Measurements from ENCODE around the gene PRODH.
A peak's percentile ranks its signal among the peaks of the same experiment; 100 is the strongest.
"Not testable (repeated sequence)": the region's sequence is repeated elsewhere in the genome, so short reads cannot be mapped to it uniquely, and the experiment has no call there.

PRODH gene

DNA sequence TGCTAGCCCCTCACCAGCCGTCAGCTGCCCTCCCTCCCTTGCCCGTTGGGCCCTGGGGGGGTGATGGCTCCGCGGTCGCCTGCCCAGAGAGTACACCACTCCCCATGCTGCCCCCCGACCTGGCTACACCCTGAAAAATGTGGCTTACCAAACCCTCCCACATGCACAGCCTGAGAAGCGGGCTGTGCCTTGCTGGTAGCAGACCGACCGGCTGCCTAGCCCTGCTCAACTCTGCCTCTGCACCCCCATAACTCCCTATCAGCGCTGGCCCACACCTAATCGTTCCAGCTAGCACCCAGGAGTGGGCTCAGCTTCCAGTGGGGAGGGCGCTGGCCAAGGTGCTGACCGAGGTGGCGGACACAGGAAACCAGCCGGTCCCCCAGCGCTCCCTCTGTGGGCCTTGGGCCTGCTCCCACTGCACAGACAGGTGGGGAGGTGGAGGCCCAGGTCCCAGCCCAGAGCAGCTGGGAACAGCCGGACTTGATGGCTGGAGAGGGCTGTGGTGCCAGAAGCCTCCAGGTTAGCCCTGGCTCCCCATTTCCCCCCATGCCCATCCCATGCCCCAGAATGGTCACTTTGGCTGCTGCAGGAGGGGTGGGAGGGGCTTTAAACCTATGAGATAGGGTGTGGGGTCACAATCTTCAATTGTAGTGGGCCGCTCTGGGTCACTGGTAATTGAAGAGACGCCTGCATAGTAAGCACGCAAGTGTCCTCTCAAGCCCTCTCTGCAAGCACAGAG is 32.1 kb upstream of the PRODH start:
- DNase-seq (ENCODE audit: low read depth): no peak

DNA sequence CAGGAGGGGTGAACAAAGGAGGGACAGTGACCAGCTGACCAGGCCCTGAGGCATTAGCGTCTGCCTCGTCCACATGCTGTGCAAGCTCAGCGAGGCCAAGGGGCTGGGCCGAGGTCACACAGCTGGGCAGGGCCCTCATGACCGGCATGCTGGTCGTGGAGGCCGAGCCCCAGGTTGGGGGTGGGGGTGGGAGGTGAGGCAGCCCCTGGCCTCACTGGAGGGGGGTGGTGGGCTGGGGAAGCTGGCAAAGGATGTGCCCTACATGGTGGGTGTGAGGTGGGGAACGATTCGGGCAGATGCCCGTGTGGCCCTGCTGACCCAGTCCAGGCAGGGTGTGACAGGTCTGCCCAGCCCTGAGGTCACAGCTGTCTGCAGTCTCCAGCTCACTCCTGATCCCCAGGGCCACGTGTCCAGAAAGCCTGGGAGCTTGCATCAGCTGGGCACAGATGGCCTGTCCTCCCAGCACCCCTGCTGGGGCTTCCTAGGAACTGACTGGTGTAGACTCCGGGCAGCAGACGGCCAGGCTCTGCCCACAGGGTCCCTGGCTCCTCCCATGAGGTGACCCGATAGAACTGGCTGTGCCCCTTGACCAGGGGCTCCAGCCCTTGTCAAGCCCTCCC is 31.4 kb upstream of the PRODH start:
- DNase-seq (ENCODE audit: low read depth): peak; percentile 3

DNA sequence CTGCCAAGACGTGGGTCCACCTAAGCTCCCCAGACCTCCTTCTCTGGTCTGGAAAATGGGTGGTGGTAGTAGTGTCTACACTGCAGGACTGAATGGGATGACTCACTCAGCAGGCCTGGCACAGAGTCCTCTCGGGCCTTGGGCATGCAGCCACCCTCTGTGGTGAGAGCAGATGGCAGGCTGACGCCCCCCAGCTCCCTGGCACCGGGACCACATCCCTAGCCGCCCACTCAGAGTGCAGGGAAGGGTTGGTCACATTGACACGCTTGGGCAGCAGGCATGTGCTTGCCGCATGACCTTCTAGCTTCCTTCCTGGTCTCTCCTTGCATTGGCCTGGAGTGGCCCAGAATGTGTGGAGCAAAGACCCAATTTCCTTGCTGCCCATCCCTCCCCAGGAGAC is 30.7 kb upstream of the PRODH start:
- DNase-seq (ENCODE audit: low read depth): no peak

DNA sequence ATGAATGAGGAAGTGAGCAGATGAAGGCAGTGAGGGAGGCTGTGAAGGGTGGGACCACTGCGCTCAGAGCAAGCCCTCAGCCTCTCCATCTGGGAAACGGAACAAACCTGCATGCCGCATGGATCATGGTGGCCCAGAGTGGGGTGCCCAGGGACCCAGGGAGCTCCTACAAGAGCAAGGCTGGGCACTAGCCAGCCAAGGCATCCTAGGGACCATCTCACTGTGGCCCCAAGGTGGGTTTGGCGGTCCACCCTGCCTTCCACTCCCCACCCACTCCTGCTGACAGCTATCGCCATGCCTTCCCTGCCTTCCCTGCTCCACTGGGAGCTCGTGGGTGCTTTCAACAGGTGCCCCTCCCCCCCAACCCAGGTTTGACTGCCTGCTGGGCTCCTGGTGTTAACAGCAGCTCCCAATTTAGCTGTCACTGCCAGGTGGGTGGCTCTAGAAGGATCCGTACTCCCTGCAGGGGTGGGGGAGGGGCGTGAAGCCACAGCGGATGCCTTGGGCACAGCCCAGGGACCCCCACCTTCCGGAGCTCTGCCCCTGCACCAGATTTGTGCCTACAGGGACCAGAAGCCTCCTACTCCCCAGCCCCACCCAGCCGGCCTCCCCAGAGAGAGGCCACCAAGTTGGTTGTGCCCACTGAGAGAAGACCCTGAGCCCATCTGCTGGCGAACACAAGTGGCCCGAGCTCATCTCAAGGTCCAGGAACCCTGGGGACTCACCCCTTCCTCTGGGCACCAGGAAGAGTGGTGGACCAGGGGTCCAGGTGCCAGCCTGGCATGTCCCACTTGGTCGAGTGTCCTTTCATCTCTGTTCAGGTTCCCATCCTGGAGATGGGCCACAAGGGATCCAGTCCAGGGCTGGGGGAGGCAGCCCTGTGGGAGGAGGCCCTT is 29.7 kb upstream of the PRODH start:
- DNase-seq (ENCODE audit: low read depth): no peak

DNA sequence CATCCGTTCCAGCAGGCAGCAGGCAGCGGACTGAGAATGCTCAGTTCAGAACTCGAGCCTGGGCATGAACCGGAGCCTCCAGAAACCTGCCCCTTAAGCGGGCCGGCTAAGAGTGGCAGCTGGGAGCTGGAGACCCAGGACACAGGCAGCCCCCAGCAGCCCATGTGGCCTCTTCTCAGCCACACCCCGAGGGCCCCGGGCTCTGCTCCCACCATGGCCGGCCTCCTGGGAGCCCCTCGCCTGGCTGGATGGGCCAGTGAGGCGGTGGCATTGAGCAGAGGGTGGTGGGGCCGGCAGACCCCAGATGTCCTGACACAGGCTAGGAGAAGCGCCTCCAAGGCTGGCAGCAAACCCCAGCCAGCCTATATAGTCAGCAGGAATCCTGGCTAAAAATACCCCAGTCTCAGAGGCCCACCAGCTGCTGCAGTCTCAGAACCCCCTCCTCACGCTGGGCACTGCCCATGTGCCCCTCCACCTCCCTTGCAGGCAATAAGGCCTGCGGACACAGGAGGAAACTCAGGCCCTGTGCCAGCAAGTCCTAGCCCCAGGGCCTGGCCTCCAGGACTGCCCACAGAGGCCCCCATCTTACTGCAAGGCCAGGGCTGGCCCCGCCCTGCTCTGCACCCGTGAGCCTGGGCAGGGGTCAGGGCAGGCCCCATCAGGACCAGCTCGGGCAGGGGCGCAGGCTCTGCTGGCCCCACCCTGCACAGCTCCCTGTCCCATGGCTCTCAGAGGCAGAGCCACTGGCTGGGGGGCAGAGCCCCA is 28.6 kb upstream of the PRODH start:
- not testable (repeated sequence) for DNase-seq (ENCODE audit: low read depth)

DNA sequence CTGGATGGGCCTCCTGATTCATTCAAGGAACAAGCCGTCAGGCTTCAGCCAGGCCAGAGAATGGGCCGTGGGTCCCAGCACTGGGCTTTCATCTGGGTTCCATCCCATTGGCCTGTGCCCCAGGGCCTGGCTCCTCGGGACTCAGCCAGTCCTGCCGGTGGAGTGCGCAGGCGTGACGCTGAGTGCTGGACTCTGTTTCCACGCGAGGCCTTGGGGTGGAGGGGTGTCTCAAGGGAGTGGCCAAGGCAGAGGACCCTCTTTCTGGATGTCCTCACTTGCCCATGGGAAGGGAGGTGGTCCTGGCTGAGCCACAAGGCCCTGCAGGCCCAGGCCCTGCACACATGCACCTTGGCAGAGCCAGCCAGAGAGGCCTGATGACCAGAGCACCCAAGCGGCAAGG is 28.0 kb upstream of the PRODH start:
- DNase-seq (ENCODE audit: low read depth): not testable (repeated sequence)

DNA sequence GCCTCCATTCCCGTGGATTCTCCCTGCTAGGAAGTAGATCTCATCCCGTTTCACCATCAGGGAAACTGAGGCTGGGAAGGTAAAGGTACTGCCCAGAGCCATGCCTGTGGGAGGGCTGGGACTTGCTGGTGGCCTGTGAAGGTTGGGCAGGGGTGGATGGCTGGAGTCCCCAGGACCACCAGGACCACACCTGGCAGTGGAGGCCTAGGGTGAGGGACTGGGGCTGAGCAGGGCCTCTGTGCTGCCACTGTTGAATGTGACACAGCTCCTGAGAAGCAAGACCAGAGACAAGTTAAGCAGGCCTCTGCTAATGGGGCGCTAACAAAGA is 26.2 kb upstream of the PRODH start:
- DNase-seq (ENCODE audit: low read depth): no peak

DNA sequence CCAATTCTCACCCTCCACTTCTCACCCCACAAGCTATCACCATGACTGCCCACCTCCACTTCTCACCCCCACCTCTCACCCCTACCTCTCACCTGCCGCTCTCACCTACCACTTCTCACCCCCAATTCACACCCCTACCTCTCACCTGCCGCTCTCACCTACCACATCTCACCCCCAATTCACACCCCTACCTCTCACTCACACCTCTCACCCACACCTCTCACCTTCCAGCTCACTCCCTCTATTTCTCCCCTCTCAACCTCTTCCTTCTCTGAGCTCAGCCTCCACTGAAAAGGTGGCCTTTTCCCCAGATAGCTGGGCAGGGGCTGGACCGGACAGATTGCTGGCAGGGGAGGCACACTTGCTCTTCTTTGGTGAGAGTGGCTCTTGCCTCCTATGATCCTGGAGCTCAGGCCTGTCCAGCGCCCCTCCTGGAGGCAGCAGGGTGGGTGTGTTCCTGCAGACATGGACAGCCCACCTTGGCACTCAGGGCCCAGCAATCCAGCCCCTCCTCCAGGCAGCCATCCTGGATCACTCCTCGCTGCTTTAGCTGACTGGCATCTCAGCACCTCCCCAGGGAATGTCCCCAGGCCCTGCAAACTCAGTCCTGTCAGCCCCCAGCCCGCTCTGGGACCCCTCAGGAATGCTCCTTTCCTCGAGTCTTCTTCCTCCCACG is 25.7 kb upstream of the PRODH start:
- not testable (repeated sequence) for DNase-seq (ENCODE audit: low read depth)

DNA sequence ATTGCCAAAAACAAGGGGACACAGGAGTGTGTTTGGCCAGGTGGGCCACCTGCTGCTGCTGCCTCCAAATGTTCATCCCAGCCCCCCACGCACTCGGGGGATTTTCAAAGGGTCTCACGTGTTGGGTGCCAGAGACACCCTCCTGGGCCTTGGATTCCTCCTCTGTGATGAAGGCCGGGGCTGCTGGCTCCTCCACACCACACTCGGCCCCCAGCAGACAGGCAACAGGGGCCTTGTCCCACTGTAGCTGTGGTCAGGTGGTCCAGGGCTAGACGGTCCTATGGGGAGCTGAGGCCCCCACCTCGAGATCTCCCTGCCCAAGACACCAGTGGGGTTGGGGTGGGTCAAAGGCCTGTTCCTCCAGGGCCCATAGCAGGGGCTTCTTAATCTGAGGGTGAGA is 25.1 kb upstream of the PRODH start:
- DNase-seq (ENCODE audit: low read depth): not testable (repeated sequence)

DNA sequence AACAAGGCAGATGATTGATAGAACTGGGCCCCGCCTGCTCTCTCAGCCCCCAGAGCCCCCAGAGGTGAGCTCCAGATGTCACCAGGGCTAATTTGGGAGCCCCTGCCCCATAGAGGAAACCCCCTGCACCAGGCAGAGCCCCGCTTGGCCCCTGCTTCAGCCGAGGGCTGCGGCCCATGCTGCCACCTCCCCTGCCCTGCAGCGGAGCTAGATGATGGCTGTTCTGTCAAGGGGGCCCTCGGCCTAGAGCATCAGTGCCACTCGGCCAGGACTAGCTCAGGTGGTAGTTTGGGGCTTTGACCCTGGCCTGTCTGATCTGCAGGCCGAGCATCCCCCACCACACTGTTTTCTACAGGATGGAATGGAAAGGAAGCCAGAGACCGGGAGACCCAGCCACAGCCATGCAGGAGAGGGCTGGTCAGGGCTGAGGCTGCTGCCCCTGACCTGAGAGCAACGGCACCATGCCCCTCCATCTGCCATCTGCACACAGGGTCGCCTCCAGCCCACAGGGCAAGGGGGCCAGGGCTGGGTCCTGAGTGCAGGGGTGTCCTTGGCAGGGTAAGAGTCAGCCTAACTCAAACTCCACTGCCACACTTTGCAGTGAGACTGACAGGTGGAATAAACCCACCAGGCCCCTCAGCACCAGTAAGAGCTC is 24.2 kb upstream of the PRODH start:
- not testable (repeated sequence) for DNase-seq (ENCODE audit: low read depth)

DNA sequence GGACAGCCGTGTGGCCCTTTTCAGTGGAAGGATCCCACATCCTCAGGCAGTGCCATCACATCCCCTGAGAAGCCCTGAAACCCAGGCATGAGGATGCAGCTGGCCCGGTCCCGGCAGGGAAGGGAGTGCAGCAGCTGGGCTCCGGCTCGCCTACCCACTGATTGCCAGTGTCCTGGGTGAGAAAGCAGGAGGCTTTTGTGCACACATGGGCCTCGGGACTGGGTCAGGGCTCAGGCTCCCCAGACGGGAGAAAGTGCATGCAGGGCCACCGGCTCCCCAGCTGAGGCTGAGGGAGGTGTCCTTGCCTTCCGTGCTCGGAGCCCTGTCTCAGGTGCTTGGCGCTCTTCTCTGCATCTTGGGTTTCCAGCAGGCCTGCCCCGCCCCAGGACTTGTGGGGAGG is 23.6 kb upstream of the PRODH start:
- DNase-seq (ENCODE audit: low read depth): not testable (repeated sequence)

DNA sequence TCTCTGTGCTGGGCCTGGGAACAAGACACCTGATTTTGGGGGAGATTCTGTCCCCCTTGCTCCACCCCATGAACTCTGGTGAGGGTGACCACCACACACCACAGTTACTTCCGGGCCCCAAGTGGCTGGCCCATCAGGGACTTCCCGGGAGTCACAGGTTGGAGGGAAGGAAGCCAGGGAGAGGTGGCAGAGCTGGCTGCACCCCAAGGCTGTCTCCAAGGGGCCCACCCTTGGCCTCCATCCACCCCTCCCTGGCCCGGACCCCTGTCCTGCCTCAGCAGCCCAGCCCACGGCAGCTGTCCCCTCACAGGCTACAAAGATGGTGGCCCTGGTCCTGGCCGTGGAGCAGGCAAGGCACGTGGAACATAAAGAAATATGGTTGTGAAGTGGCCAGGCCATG is 23.2 kb upstream of the PRODH start:
- not testable (repeated sequence) for DNase-seq (ENCODE audit: low read depth)

DNA sequence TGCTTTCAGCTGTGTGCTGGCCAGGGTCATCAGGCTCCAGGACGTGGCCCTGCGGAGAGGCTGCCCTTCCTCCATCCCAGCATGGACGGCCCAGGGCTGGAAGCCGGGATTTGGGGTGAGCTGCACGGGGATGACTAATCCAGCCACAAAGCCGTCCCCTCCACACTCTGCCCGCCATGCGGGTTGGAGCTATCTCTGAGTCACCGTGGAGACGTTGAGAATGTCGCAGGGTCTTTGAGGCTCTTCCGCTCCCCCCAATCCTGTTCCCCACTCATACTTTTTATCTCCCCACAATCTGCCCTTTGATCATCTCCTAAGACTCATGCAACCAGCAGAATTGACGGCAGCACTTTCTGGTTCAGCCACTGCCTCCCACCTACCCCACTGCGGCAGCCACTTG is 22.6 kb upstream of the PRODH start:
- DNase-seq (ENCODE audit: low read depth): not testable (repeated sequence)

DNA sequence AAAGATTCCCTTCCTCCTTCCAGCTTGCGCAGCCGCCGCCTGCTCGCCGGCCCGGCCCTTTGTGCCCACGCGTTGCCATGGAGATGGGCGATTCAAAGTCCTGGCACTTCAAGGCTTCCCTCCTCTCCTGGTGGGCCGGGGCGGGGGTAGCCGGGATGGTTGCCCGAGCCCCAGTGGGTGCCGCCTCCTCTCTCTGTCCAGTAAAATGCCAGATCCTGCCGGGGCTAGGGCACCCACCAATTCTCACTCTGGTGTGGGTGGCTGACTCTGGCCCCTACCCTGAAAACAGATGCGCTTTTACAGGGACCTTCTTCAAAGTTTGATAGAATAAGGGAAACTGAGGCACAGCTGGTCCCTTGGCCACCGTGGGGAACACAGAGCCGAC is 22.2 kb upstream of the PRODH start:
- not testable (repeated sequence) for DNase-seq (ENCODE audit: low read depth)

DNA sequence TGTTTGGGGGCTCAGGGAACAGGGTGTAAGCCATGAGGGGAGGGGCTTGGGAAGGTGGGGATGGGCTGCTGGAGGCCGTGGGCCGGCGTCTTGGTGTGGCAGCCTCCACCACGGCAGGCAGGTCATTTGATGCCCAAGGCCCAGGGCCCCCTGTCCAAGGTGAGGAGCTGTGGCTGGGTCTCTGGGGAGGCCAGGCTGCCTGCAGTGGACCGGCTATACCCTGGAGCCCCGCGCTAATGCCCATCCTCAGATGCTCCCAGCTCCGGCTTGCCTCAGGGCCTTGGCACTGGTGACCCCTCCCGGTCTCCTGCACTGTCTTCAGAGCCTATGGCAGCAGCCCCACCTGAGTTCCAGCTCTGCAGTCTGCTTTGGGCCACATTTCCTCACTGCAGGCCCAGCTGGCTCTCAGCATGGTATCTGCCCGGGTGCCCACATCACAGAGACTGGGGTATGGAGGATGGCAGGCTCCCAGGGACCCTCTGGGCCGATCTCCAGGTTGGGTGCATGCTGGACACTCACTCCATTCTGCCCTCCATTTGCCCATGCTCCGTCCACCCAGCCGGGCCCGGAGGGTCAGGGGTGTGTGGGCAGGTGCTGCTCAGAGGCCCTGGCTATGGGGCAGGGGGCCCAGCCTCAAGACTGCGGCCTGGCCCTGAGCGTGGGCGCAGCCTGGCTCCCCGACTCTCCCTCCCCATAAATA is 21.7 kb upstream of the PRODH start:
- DNase-seq (ENCODE audit: low read depth): not testable (repeated sequence)

DNA sequence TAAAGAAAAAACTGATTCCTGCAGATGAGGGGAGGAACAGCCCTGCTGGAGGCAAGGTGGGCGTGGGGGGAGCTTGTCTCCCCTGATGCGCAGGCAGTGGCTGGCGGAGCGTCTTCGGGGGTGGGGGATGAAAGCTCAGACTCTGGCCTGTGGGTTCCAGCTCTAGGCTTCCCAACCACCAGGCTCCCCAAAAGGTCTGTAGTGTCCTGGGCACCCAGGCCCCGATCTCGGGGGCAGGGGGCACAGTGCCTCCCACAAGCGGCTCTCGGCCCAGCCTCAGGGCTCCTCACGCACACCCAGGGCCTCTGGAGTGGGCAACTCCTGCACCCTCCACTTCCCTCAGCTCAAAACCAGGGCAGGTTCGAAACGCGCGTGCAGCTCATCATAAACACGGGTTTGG is 20.9 kb upstream of the PRODH start:
- not testable (repeated sequence) for DNase-seq (ENCODE audit: low read depth)

DNA sequence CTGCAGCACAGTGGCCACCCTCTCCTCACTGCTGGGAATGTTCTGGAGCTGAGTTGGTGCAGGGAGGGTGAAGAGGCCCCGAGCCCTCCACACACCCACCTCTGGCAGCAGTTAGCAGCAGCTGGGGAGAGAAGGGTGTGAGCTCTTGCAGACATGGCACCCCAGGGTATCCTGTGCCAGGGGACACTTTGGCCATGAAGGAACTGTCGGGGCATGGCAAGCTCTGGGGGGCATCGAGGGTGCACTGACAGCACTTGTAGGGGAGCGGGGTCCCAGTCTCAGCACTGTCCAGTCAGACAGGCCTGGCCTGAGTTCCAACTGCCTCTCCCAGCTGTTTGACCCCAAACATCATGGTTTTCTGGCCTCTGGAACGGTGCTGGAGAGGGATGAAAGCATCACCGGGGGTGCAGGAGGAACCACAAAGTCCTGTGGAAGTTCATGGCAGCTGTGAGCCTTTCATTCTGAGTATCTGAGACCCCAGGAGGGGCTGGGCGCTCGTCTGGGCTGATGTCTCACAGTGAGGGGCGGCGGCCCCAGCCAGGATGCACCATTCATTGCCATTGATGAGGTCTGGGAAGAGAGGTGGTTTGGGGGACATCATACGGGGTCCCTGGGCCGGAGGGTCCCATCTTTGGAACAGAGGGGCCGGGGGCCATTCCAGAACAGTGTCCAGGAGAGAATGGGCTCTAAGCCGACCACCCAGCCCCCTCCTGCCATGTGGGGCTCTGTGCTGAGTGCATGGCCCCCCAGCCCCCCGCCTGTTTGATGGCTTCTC is 20.2 kb upstream of the PRODH start:
- not testable (repeated sequence) for DNase-seq (ENCODE audit: low read depth)

DNA sequence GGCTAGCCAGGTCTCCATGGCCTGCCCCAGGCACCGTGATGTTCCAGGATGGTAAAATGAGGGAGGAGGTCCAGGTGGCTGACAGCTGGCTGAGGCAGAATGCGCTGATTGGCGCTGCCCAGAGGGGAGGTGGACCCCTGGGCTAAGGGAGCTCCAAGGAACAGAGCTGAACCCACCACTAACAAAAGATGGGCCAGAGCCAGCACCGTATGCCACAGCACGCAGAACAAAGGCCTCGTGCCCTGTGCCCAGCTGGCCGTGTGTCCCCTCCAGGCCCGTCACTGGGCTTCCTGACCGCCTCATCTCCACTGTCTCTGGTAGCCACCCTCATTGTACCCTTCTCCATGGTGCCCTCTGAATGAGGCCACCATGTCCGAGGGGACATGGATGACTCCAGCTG is 19.6 kb upstream of the PRODH start:
- no peak for DNase-seq (ENCODE audit: low read depth)

DNA sequence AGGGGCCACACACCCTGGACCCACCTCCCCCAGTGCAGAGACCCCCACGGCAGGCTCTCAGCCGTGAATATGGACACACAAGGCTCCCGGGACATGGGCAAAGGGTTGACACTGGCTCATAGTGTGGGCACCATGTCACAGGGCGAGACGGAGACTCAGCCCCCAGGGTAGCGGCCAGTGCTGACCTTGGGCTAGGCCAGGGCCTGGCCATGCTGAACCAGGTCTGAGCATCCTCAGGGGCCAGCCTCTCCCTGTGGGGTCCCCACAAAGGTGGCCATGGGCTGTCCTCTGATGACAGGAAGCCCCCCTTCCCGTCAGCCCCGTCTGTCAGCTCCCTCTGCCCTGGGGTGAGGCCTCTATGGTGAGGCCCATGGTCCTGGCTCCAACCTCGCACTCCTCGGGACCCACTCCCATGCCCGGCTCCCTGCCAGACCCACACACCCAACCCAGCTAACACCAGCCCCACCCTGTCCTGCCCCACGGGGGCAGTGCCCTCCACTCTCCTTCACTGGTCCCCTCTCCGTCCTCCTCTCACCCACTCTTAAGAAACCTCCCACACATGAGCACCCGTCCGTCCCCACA is 19.0 kb upstream of the PRODH start:
- no peak for DNase-seq (ENCODE audit: low read depth)

Data from GM04503 (cell line).